DND-41 (cell line): ENCODE results near the gene SEMA3A.

ENCODE experiments used
- EZH2 ChIP-seq: IDR thresholded peaks from 3 replicates; pipeline ENCODE4 v1.6.1; 2012; ENCODE audit warnings: borderline replicate concordance, low read depth, mild to moderate bottlenecking, moderate library complexity, low read length, inconsistent platforms; ENCODE audit not compliant: severe bottlenecking
- TF ChIP-seq, protein P1 (sequence below): IDR thresholded peaks from 2 replicates; pipeline ENCODE4 v1.5.1; 2012; ENCODE audit warnings: borderline replicate concordance, low read length, moderate library complexity, mild to moderate bottlenecking; ENCODE audit not compliant: poor library complexity, severe bottlenecking; ENCODE audit errors: extremely low read depth

DNA sequence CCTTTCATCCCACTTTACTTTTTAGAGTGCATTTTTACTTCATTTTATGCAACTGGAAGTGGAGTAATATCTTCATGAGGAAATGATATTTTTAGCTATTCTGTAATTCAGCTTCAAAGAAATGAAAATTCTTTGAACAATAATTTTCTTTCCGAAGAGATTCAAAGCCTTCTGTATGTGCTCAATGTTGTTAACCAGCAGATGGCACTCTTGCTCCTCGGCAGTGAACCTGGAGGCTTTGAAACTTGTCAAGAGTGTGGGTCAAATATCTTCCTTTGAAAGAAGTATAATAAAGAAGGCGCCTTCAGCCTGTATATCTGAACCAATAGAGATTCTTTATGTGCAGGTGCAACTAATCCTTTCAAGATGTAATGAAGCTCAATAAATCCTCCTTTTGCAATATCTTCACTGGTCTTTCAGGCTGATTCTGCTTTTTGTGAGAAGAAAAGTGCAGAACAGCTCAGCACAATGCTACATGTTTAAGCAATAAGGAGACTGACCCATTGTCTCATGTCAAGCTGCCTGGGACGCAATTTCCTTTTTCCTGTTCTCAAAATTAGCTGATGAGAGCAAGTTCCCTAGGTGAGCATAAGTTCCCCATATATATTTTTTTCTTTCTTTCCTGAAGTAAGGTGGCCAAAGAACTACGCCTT is 258.4 kb downstream of the SEMA3A start:
- TF ChIP-seq, protein P1, sequence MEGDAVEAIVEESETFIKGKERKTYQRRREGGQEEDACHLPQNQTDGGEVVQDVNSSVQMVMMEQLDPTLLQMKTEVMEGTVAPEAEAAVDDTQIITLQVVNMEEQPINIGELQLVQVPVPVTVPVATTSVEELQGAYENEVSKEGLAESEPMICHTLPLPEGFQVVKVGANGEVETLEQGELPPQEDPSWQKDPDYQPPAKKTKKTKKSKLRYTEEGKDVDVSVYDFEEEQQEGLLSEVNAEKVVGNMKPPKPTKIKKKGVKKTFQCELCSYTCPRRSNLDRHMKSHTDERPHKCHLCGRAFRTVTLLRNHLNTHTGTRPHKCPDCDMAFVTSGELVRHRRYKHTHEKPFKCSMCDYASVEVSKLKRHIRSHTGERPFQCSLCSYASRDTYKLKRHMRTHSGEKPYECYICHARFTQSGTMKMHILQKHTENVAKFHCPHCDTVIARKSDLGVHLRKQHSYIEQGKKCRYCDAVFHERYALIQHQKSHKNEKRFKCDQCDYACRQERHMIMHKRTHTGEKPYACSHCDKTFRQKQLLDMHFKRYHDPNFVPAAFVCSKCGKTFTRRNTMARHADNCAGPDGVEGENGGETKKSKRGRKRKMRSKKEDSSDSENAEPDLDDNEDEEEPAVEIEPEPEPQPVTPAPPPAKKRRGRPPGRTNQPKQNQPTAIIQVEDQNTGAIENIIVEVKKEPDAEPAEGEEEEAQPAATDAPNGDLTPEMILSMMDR = peak; percentile 82
- TF ChIP-seq EZH2 = no peak
